H1 (cell line): ENCODE data around the gene SLC4A8. TPM values are rescaled to one million over a fixed set of nuclear protein-coding genes. Genes with fewer than 3 reads are reported as not detected.

Experiments
- CTCF ChIA-PET: fragments of 300-600 bp; sonication (Branson Sonifier 250); formaldehyde crosslinking; loops from one replicate; lab custom pipeline; 2021; ENCODE audit not compliant: partially characterized antibody; lab: Charles Lee
- POLR2A ChIA-PET: fragments of 300-600 bp; sonication (Branson Sonifier 250); formaldehyde crosslinking; loops from one replicate; lab custom pipeline; 2021; ENCODE audit warnings: inconsistent platforms; ENCODE audit not compliant: partially characterized antibody; lab: Charles Lee
- DNase-seq, 2 experiments: peaks; one replicate each; pipeline versions ENCODE4 v3.0.0 to v3.0.0-alpha.2; 2010 to 2022; ENCODE audit warnings: low spot score in 2 of 2, low read depth in 1 of 2, mixed read lengths in 1 of 2
- FAIRE-seq: peaks from 2 replicates; lab custom pipeline; 2011; peaks lifted over from hg19 to GRCh38; lab: Jason Lieb, UNC
- H2AFZ ChIP-seq: 2 replicates; pipeline ENCODE4 v1.8.1; 2012; ENCODE audit warnings: low read length, inconsistent platforms
- H2AK5ac ChIP-seq: 2 replicates; pipeline ENCODE4 v1.6.1; 2013; ENCODE audit warnings: low read depth, low read length
- H2BK120ac ChIP-seq: replicated peaks from 2 replicates; pipeline ENCODE3; 2013; ENCODE audit warnings: low read depth, low read length, inconsistent platforms
- H2BK12ac ChIP-seq: 2 replicates; pipeline ENCODE4 v1.6.1; 2013; ENCODE audit warnings: low read depth, low read length
- H2BK15ac ChIP-seq: 2 replicates; pipeline ENCODE4 v1.6.1; 2013; ENCODE audit warnings: low read length
- H2BK20ac ChIP-seq: 2 replicates; pipeline ENCODE4 v1.6.1; 2013; ENCODE audit warnings: low read length
- H2BK5ac ChIP-seq: 2 replicates; pipeline ENCODE4 v1.6.1; 2013; ENCODE audit warnings: low read depth, low read length
- H3K14ac ChIP-seq: 2 replicates; pipeline ENCODE4 v1.6.1; 2013; ENCODE audit warnings: inconsistent platforms; ENCODE audit not compliant: insufficient read length
- H3K18ac ChIP-seq: 2 replicates; pipeline ENCODE4 v1.6.1; 2013; ENCODE audit warnings: low read length; ENCODE audit errors: extremely low read depth
- H3K23ac ChIP-seq: 2 replicates; pipeline ENCODE4 v1.6.1; 2013; ENCODE audit warnings: inconsistent platforms; ENCODE audit not compliant: insufficient read length
- H3K23me2 ChIP-seq: 2 replicates; pipeline ENCODE4 v1.6.1; 2013; ENCODE audit warnings: low read depth, low read length
- H3K27ac ChIP-seq: 2 replicates; pipeline ENCODE4 v1.6.1; 2011; ENCODE audit warnings: low read depth, low read length, inconsistent platforms
- H3K27me3 ChIP-seq, 4 experiments: replicated peaks in 1 of 4; 1 replicate in 1 of 4; 2 replicates in 3 of 4; pipeline versions ENCODE4 v1.6.1 to v1.8.1; 2011 to 2013; ENCODE audit warnings: low read length in 3 of 4, mild to moderate bottlenecking in 3 of 4, inconsistent platforms in 2 of 4, mixed read lengths in 2 of 4, moderate library complexity in 1 of 4; ENCODE audit not compliant: control insufficient read depth in 3 of 4, insufficient read depth in 3 of 4; ENCODE audit errors: extremely low read depth in 1 of 4
- H3K36me3 ChIP-seq, 4 experiments: 2 replicates each; pipeline versions ENCODE4 v1.6.1 to v1.8.1; 2011 to 2013; ENCODE audit warnings: mild to moderate bottlenecking in 4 of 4, low read length in 3 of 4, moderate library complexity in 2 of 4, control low read depth in 1 of 4, inconsistent platforms in 1 of 4; ENCODE audit not compliant: insufficient read depth in 4 of 4, control insufficient read depth in 2 of 4
- H3K4ac ChIP-seq: replicated peaks from 2 replicates; pipeline ENCODE3; 2013; ENCODE audit warnings: low read length, low read depth, mixed read lengths, inconsistent platforms; ENCODE audit not compliant: insufficient read length
- H3K4me1 ChIP-seq, 4 experiments: replicated peaks in 1 of 4; 1 replicate in 1 of 4; 2 replicates in 3 of 4; pipeline versions ENCODE4 v1.6.1 to v1.8.1; 2011 to 2013; ENCODE audit warnings: low read length in 3 of 4, inconsistent platforms in 2 of 4, mixed read lengths in 1 of 4; ENCODE audit not compliant: insufficient read depth in 4 of 4, control insufficient read depth in 3 of 4
- H3K4me2 ChIP-seq, 2 experiments: 2 replicates each; pipeline versions ENCODE4 v1.6.1 to v1.8.1; 2011 to 2013; ENCODE audit warnings: low read depth in 2 of 2, low read length in 2 of 2, control low read depth in 1 of 2, inconsistent platforms in 1 of 2, mild to moderate bottlenecking in 1 of 2; ENCODE audit not compliant: insufficient read depth in 1 of 2
- H3K4me3 ChIP-seq, 4 experiments: fragments of 200-600, 300-600 bp in 1 of 4; sonication (generic), shearing (Covaris generic), sonication (Bioruptor Twin) in 1 of 4; 2 replicates each; pipeline versions ENCODE4 v1.5.1 to v1.8.1; 2011 to 2016; ENCODE audit warnings: low read length in 4 of 4, low read depth in 3 of 4, control low read depth in 2 of 4, inconsistent platforms in 2 of 4, mild to moderate bottlenecking in 2 of 4, mixed read lengths in 1 of 4, moderate library complexity in 1 of 4; ENCODE audit not compliant: insufficient read depth in 2 of 4; ENCODE audit errors: extremely low read depth in 1 of 4
- H3K56ac ChIP-seq: replicated peaks from 2 replicates; pipeline ENCODE3; 2013; ENCODE audit warnings: low read depth, mild to moderate bottlenecking, mixed read lengths, low read length, inconsistent platforms; ENCODE audit not compliant: insufficient read length
- H3K79me1 ChIP-seq: 2 replicates; pipeline ENCODE4 v1.6.1; 2013; ENCODE audit warnings: low read depth, low read length, control low read depth
- H3K79me2 ChIP-seq, 2 experiments: 2 replicates each; pipeline versions ENCODE4 v1.6.1 to v1.8.1; 2012 to 2013; ENCODE audit warnings: low read length in 2 of 2, mild to moderate bottlenecking in 2 of 2, inconsistent platforms in 1 of 2; ENCODE audit not compliant: insufficient read depth in 2 of 2, control insufficient read depth in 1 of 2
- H3K9ac ChIP-seq, 4 experiments: replicated peaks in 1 of 4; 1 replicate in 1 of 4; 2 replicates in 3 of 4; pipeline versions ENCODE4 v1.6.1 to v1.8.1; 2011 to 2013; ENCODE audit warnings: low read depth in 3 of 4, low read length in 3 of 4, control low read depth in 2 of 4, mild to moderate bottlenecking in 2 of 4, moderate library complexity in 2 of 4, inconsistent platforms in 1 of 4; ENCODE audit errors: extremely low read depth in 1 of 4
- H3K9me3 ChIP-seq, 2 experiments: 2 replicates each; pipeline versions ENCODE4 v1.6.1 to v1.8.1; 2012 to 2013; ENCODE audit warnings: mild to moderate bottlenecking in 2 of 2, moderate library complexity in 2 of 2, control low read depth in 1 of 2, inconsistent platforms in 1 of 2, low read depth in 1 of 2, low read length in 1 of 2, mixed read lengths in 1 of 2; ENCODE audit not compliant: insufficient read depth in 2 of 2
- H4K20me1 ChIP-seq, 2 experiments: replicated peaks in 1 of 2; 2 replicates each; pipeline versions ENCODE3 to v1.8.1; 2011 to 2013; ENCODE audit warnings: inconsistent platforms in 2 of 2, low read length in 2 of 2, mild to moderate bottlenecking in 1 of 2; ENCODE audit not compliant: insufficient read depth in 2 of 2, control insufficient read depth in 1 of 2
- H4K5ac ChIP-seq: 2 replicates; pipeline ENCODE4 v1.6.1; 2013; ENCODE audit warnings: low read length, low read depth, mixed read lengths, inconsistent platforms; ENCODE audit not compliant: insufficient read length
- H4K8ac ChIP-seq: 2 replicates; pipeline ENCODE4 v1.8.0; 2013; ENCODE audit warnings: mild to moderate bottlenecking, moderate library complexity, low read length, inconsistent platforms; ENCODE audit not compliant: insufficient read depth; ENCODE audit errors: extremely low read depth
- H4K91ac ChIP-seq: replicated peaks from 2 replicates; pipeline ENCODE3; 2013; ENCODE audit warnings: low read length, mixed read lengths, inconsistent platforms; ENCODE audit not compliant: insufficient read length
- CREB1 ChIP-seq: IDR thresholded peaks from 2 replicates; pipeline ENCODE4 v1.6.1; 2012; ENCODE audit warnings: inconsistent platforms
- KDM4A ChIP-seq: IDR thresholded peaks from one replicate; pipeline ENCODE4 v1.7.1; 2012; ENCODE audit warnings: low read depth, mild to moderate bottlenecking, moderate library complexity, low read length, inconsistent platforms; ENCODE audit not compliant: severe bottlenecking
- WGBS, 2 experiments: shearing (Covaris generic) in 1 of 2; methylation state at CpG; one replicate each; pipeline versions ENCODE4 v1.1.6 to v1.1.7; 2013 to 2015; ENCODE audit warnings: low lambda C conversion rate in 2 of 2, mixed read lengths in 2 of 2, inconsistent platforms in 1 of 2, low coverage in 1 of 2, missing lambda C conversion rate in 1 of 2; ENCODE audit not compliant: insufficient replicate concordance in 2 of 2, insufficient coverage in 1 of 2, insufficient read length in 1 of 2; ENCODE audit errors: extremely low coverage in 1 of 2, missing lambda C conversion rate in 1 of 2; 5-methylcytosine and 5-hydroxymethylcytosine counted together
- polyA plus RNA-seq, 7 experiments: library from polyadenylated mRNA; depleted of rRNA in 3 of 7; stranded (reverse) in 5 of 7; unstranded in 2 of 7; fragments of >200 nt in 5 of 7; fragments of 200-250 nt in 2 of 7; gene quantifications; 1 replicate in 5 of 7; 2 replicates in 1 of 7; 4 replicates in 1 of 7; pipeline versions ENCODE4 v1.2.1 to v1.2.3, GENCODE V29; 2011 to 2013; ENCODE audit warnings: missing spikeins in 2 of 7, mixed read lengths in 2 of 7
- total RNA-seq: library from RNA; stranded (reverse); fragmentation: NEBNext Ultra II Directional; extraction: Animal tissue kit (Norgen Biotek cat#: 25700); gene quantifications from 2 replicates; pipeline ENCODE4 v1.2.1, GENCODE V29; 2021

The SLC4A8 gene
- total and polyA plus RNA-seq, 2 of the 8 experiments (the other 6 are each of a cell fraction or from before 2014, with no cell fraction given), result 11.2 to 13.4 TPM

DNA sequence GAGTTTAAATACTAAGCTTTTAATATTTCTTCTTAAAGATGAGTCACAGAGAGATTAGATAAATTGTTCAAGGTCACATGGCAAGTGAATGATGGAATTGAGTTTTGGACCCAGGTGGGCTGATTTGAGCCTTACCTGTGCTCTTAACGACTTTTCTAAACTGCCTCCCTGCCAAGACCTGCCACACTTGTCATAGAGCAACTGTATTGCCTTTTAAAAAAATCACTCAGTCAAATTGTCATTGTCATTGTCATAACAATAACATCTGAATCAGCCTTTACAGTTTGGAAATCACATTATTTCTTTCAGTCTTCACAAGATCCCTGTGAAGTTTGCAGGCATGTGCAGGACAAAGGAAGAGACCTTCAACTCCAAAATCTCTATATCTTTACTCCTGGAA, 25.7 kb downstream of the SLC4A8 start:
- H3K79me1 ChIP-seq, result no peaks in the 10 kb centered on the region; the same call in 1 of the 2 replicates
- H4K8ac ChIP-seq, result no peak overlapping the region
- DNase-seq (no peak), FAIRE-seq (no peak)
- CTCF ChIA-PET, result interaction anchor here (0.6 to 1.9 kb wide), 6 partner anchors 17 to 70 kb away, joined by 3 to 5 read pairs (median 3); no protein-coding TSS in a partner anchor
- H2BK120ac ChIP-seq, result no peak overlapping the region
- H3K4ac ChIP-seq, result no peak overlapping the region
- no peak overlapping the region for H3K14ac ChIP-seq
- POLR2A ChIA-PET, result no interaction called here
- H4K5ac ChIP-seq, result no peak overlapping the region
- no peaks in the 10 kb centered on the region for H3K9me3 ChIP-seq
- H3K4me2 ChIP-seq, result no peak overlapping the region
- no peak overlapping the region for H2BK15ac ChIP-seq
- H3K23me2 ChIP-seq, result peaks cover 5% of the 10 kb centered on the region; the same call in 1 of the 2 replicates
- H3K9ac ChIP-seq, result no peak overlapping the region
- no peak overlapping the region for H3K4me3 ChIP-seq
- no peak overlapping the region for H2AK5ac ChIP-seq
- H3K36me3 ChIP-seq, result 0 out of 8 replicates have a peak, but pooled peaks cover 0 to 6% (median 0%) of the 10 kb centered on the region in 4 experiments
- no peak overlapping the region for H4K91ac ChIP-seq
- no peaks in the 10 kb centered on the region for H4K20me1 ChIP-seq
- peaks cover 2 to 7% (median 5%) of the 10 kb centered on the region in 4 experiments; a peak in 5 of 7 replicates for H3K4me1 ChIP-seq
- H2BK20ac ChIP-seq, result no peak overlapping the region; the same call in 1 of the 2 replicates
- no peak overlapping the region for H2BK5ac ChIP-seq
- no peaks in the 10 kb centered on the region for H3K79me2 ChIP-seq
- no peak overlapping the region for H3K18ac ChIP-seq
- 80% methylated on average over 1 of the region's 1 CpG; no CpG with 5 or more reads in 1 of the 2 experiments for WGBS, 2 experiments
- no peaks in the 10 kb centered on the region for H3K27me3 ChIP-seq
- no peak overlapping the region for H3K56ac ChIP-seq
- H2AFZ ChIP-seq, result no peak overlapping the region
- H2BK12ac ChIP-seq, result no peak overlapping the region
- TF ChIP-seq KDM4A, result no peak
- TF ChIP-seq CREB1, result no peak
- no peak overlapping the region for H3K23ac ChIP-seq
- no peak overlapping the region for H3K27ac ChIP-seq
